ENCODE data around the gene SEMA5B. TPM values are rescaled to one million over a fixed set of nuclear protein-coding genes. Genes with fewer than 3 reads are reported as not detected.

SEMA5B gene
- total and polyA plus RNA-seq, 2 of the 4 experiments (the other 2 are of a cell fraction), result not detected

DNA sequence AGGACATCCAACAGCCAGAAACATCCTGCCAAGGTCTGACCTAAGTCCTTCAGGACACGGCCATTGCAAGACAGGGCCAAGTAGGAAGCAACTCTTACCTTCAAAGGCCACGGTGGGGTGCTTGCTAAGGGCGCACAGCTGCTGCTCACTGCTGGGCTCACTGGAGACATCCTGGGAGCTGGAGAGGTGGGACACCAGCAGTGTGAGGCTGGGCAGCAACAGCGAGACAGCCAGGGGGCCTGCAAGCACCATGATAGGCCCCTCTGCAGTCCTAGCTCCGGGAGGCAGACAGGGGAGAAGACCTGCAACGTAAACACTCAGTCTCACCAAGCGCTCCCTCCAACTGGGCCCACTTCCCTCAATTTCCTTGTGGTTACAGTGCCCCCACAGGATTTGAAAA lies 79.2 kb downstream of the SEMA5B start:
- ChIA-PET POLR2A (ENCODE audit: unreplicated experiment) (no interaction called here), CTCF (no interaction called here)
- Histone ChIP-seq H3K4ac (ENCODE audit: low read depth, low read length) (no peak overlapping the region), H3K14ac (replicated peaks; ENCODE audit: low read depth, low read length) (no peak overlapping the region), H3K4me3 (ENCODE audit: insufficient read depth, low read depth, low read length) (no peak overlapping the region), H3K9me3 (ENCODE audit: control insufficient read depth, insufficient read depth, low read length) (no peaks in the 10 kb centered on the region), H4K5ac (ENCODE audit: low read depth, low read length) (no peak overlapping the region), H3K36me3 (ENCODE audit: control insufficient read depth, insufficient read depth, low read length) (no peaks in the 10 kb centered on the region), H2BK120ac (ENCODE audit: low read depth, low read length) (no peak overlapping the region), H3K4me2 (ENCODE audit: low read depth, low read length) (no peak overlapping the region), H3K9ac (ENCODE audit: low read depth, low read length) (no peak overlapping the region), H3K23ac (ENCODE audit: low read depth, low read length) (no peak overlapping the region), H2BK20ac (ENCODE audit: low read depth, low read length) (no peak overlapping the region), H3K56ac (ENCODE audit: extremely low read depth, insufficient read depth, low read length) (no peak overlapping the region), H4K20me1 (ENCODE audit: insufficient read depth, low read length) (no peaks in the 10 kb centered on the region), H2BK5ac (ENCODE audit: low read depth, low read length, poor library complexity, severe bottlenecking) (no peak overlapping the region), H2BK15ac (ENCODE audit: low read depth, low read length) (no peak overlapping the region), H3K27me3 (ENCODE audit: control insufficient read depth, insufficient read depth, low read length) (peaks cover 33% of the 10 kb centered on the region), H3K79me1 (ENCODE audit: low read depth in 1 of 2, low read length in 2 of 2) (no peaks in the 10 kb centered on the region), H2AFZ (replicated peaks; ENCODE audit: low read length, poor library complexity) (peak overlapping the region; percentile 46), H2AK5ac (ENCODE audit: low read depth, low read length) (no peak overlapping the region), H2AK9ac (replicated peaks; ENCODE audit: low read depth, low read length, poor library complexity) (no peak overlapping the region), H3K9me1 (ENCODE audit: insufficient read depth, low read length) (no peaks in the 10 kb centered on the region), H3K18ac (ENCODE audit: low read depth, low read length) (no peak overlapping the region), H3K27ac (ENCODE audit: insufficient read depth, low read length) (no peak overlapping the region), H4K91ac (ENCODE audit: insufficient read depth, low read depth, low read length) (no peak overlapping the region), H3K4me1 (ENCODE audit: control insufficient read depth, insufficient read depth, low read length) (peaks cover 1% of the 10 kb centered on the region; the same call in 1 of the 2 replicates), H4K8ac (ENCODE audit: low read depth in 2 of 2, low read length in 2 of 2) (no peak overlapping the region)
- BruUV-seq (replicated peaks), result no TSS peak
- no peak for TF ChIP-seq POLR2A (IDR thresholded peaks at IDR 0.05; ENCODE audit: low read depth, low read length)
- TF ChIP-seq BHLHE40 (IDR thresholded peaks at IDR 0.05; ENCODE audit: low read depth, low read length), result no peak
- TF ChIP-seq MXI1 (IDR thresholded peaks at IDR 0.05; ENCODE audit: borderline replicate concordance, low read depth, low read length), result no peak
- TF ChIP-seq MAFK (IDR thresholded peaks at IDR 0.05; ENCODE audit: low read depth, low read length), result no peak
- TF ChIP-seq, protein P1, sequence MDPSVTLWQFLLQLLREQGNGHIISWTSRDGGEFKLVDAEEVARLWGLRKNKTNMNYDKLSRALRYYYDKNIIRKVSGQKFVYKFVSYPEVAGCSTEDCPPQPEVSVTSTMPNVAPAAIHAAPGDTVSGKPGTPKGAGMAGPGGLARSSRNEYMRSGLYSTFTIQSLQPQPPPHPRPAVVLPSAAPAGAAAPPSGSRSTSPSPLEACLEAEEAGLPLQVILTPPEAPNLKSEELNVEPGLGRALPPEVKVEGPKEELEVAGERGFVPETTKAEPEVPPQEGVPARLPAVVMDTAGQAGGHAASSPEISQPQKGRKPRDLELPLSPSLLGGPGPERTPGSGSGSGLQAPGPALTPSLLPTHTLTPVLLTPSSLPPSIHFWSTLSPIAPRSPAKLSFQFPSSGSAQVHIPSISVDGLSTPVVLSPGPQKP (IDR thresholded peaks at IDR 0.05; ENCODE audit: borderline replicate concordance, low read depth, low read length), result no peak
- TF ChIP-seq SMC3 (IDR thresholded peaks at IDR 0.05; ENCODE audit: low read depth, low read length), result no peak
- no peak for TF ChIP-seq CHD1 (IDR thresholded peaks at IDR 0.05; ENCODE audit: low read depth, low read length)
- TF ChIP-seq CEBPB (IDR thresholded peaks at IDR 0.05; ENCODE audit: low read depth, low read length), result no peak
- no peak for TF ChIP-seq RFX5 (IDR thresholded peaks at IDR 0.05; ENCODE audit: low read depth, low read length)
- intact Hi-C loops (cut with micrococcal nuclease), result loop anchor here (10.0 kb wide), 1 partner anchor 384 kb away; the partner anchor contains the start of genes DTX3L and PARP9
- ATAC-seq (ENCODE audit: low read depth) (no peak), DNase-seq (no peak)
- dilution Hi-C loops (cut with HindIII; ENCODE audit: low sequenced_read_pairs, unreplicated experiment), result no loop called here
- in situ Hi-C loops (cut with MboI; ENCODE audit: low sequenced_read_pairs), result loop anchor here (10.0 kb wide), 1 partner anchor 76 kb away; the partner anchor contains the start of gene SEMA5B
- 82% methylated on average over 2 of the region's 7 CpGs; no CpG with 5 or more reads in 1 of the 2 experiments for WGBS, 2 experiments (ENCODE audit: extremely low coverage in 2 of 2, insufficient read length in 1 of 2)

All from IMR-90 (cell line).